Natural killer cell (primary cell): ENCODE data around the gene CDKL4. TPM values are rescaled to one million over a fixed set of nuclear protein-coding genes. Genes with fewer than 3 reads are reported as not detected.
"Not testable (repeated sequence)": the region's sequence is repeated elsewhere in the genome, so short reads cannot be mapped to it uniquely, and the experiment has no call there.

Experiments used
- ATAC-seq, 3 donors: fragments of 150-1000 bp in 2 of 3; fragments of 200-7000 bp in 1 of 3; cut with Tn5 transposase; 1 replicate in 1 of 3; 2 replicates in 2 of 3; pipeline ENCODE4 v1.10.0; 2021; ENCODE audit warnings: mild to moderate bottlenecking in 2 of 3, moderate library complexity in 2 of 3
- DNase-seq, 2 donors: peaks; one replicate each; pipeline versions ENCODE4 v3.0.0 to v3.0.0-alpha.2; 2013 to 2021; ENCODE audit warnings: mixed read lengths in 1 of 2
- H3K27ac ChIP-seq: one replicate; pipeline ENCODE4 v1.5.1; 2013; ENCODE audit warnings: mild to moderate bottlenecking, low read length
- H3K27me3 ChIP-seq: one replicate; pipeline ENCODE4 v1.6.1; 2013; ENCODE audit warnings: low read length; ENCODE audit not compliant: control insufficient read depth, insufficient read depth
- H3K36me3 ChIP-seq: one replicate; pipeline ENCODE4 v1.6.1; 2013; ENCODE audit warnings: low read length; ENCODE audit not compliant: control insufficient read depth, insufficient read depth
- H3K4me1 ChIP-seq: one replicate; pipeline ENCODE4 v1.6.1; 2013; ENCODE audit warnings: low read length; ENCODE audit not compliant: control insufficient read depth, insufficient read depth
- H3K4me3 ChIP-seq: one replicate; pipeline ENCODE4 v1.5.1; 2013; ENCODE audit warnings: low read length
- H3K9me3 ChIP-seq: one replicate; pipeline ENCODE4 v1.6.1; 2013; ENCODE audit warnings: low read length; ENCODE audit not compliant: control insufficient read depth, insufficient read depth
- H3K27ac Mint-ChIP-seq, 2 donors: one replicate each; pipeline ENCODE4 v1.8.0; 2022; ENCODE audit warnings: mild to moderate bottlenecking in 2 of 2, mixed read lengths in 2 of 2, moderate library complexity in 1 of 2
- H3K27me3 Mint-ChIP-seq, 2 donors: one replicate each; pipeline ENCODE4 v1.8.0; 2022; ENCODE audit warnings: low read depth in 2 of 2, mixed read lengths in 2 of 2
- H3K36me3 Mint-ChIP-seq: one replicate; pipeline ENCODE4 v1.8.0; 2022; ENCODE audit warnings: mixed read lengths
- H3K4me1 Mint-ChIP-seq, 2 donors: one replicate each; pipeline ENCODE4 v1.8.0; 2022; ENCODE audit warnings: mixed read lengths in 2 of 2
- H3K4me3 Mint-ChIP-seq: one replicate; pipeline ENCODE4 v1.8.0; 2022; ENCODE audit warnings: mild to moderate bottlenecking, moderate library complexity, mixed read lengths
- H3K9me3 Mint-ChIP-seq, 2 donors: one replicate each; pipeline ENCODE4 v1.8.0; 2022; ENCODE audit warnings: mixed read lengths in 2 of 2
- WGBS: methylation state at CpG from one replicate; pipeline ENCODE4 v1.1.7; 2013; ENCODE audit warnings: missing lambda C conversion rate; ENCODE audit not compliant: insufficient coverage; 5-methylcytosine and 5-hydroxymethylcytosine counted together
- intact Hi-C: fragments of 100-400 bp; cut with micrococcal nuclease; formaldehyde crosslinking; loops from one replicate; pipeline ENCODE4 v1.14.2; 2022
- total RNA-seq, 4 donors: library from RNA; stranded (reverse); fragments of 120-200 nt in 1 of 4; gene quantifications; one replicate each; pipeline versions ENCODE4 v1.2.3 to v1.2.4, GENCODE V29; 2013 to 2022
- TF ChIP-seq, protein P1 (sequence below): fragments of 200-600 bp; IDR thresholded peaks from one replicate; pipeline ENCODE4 v1.8.0; 2022; ENCODE audit warnings: antibody characterized with exemption

The CDKL4 gene
- total RNA-seq, 3 donors from 2014 or later (not counting 1 experiment from before 2014, with no cell fraction given): not detected

DNA sequence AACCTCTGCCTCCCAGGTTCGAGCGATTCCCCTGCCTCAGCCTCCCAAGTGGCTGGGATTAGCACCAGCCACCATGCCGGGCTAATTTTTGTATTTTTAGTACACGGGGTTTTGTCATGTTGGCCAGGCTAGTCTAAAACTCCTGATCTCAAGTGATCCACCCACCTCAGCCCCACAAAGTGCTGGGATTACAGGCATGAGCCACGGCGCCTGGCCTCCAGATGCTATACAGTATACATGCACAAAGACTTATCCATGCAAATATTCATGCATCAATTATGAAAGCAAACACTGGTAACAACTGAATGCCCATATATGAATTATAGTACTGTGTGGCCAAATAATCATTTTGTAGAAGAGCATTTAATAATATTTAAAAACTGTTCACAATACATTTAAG lies 86.9 kb downstream of the CDKL4 start:
- intact Hi-C loops: no loop called here
- no peak overlapping the region for H3K4me3 Mint-ChIP-seq
- TF ChIP-seq, protein P1, sequence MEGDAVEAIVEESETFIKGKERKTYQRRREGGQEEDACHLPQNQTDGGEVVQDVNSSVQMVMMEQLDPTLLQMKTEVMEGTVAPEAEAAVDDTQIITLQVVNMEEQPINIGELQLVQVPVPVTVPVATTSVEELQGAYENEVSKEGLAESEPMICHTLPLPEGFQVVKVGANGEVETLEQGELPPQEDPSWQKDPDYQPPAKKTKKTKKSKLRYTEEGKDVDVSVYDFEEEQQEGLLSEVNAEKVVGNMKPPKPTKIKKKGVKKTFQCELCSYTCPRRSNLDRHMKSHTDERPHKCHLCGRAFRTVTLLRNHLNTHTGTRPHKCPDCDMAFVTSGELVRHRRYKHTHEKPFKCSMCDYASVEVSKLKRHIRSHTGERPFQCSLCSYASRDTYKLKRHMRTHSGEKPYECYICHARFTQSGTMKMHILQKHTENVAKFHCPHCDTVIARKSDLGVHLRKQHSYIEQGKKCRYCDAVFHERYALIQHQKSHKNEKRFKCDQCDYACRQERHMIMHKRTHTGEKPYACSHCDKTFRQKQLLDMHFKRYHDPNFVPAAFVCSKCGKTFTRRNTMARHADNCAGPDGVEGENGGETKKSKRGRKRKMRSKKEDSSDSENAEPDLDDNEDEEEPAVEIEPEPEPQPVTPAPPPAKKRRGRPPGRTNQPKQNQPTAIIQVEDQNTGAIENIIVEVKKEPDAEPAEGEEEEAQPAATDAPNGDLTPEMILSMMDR: no peak
- Histone ChIP-seq H3K9me3 (no peaks in the 10 kb centered on the region), H3K27me3 (no peaks in the 10 kb centered on the region), H3K27ac (no peak overlapping the region), H3K4me3 (no peak overlapping the region), H3K36me3 (no peaks in the 10 kb centered on the region), H3K4me1 (no peaks in the 10 kb centered on the region)
- ATAC-seq (no peak), DNase-seq (no peak)
- H3K4me1 Mint-ChIP-seq: no peaks in the 10 kb centered on the region
- H3K36me3 Mint-ChIP-seq: no peaks in the 10 kb centered on the region
- H3K27me3 Mint-ChIP-seq: no peaks in the 10 kb centered on the region
- 84% methylated on average over 6 of the region's 6 CpGs for WGBS
- no peak overlapping the region for H3K27ac Mint-ChIP-seq
- H3K9me3 Mint-ChIP-seq: no peaks in the 10 kb centered on the region

DNA sequence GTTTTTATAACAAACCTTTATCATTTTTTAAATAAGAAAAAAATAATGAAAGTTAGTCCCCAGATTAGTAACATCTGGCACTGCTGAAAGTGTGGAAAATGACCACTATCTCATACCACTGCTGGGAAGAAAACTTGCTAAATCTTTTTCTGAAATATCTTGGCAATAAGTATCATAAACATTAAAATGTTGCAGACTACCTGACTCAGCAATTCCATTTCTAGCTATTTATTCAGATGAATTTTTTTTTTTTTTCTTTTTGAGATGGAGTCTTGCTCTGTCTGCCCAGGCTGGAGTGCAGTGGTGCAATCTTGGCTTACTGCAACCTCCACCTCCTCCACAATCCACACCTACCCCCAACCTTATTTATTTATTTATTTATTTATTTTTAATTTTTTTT lies 87.7 kb downstream of the CDKL4 start:
- H3K4me1 Mint-ChIP-seq: no peaks in the 10 kb centered on the region
- intact Hi-C loops: no loop called here
- H3K27ac Mint-ChIP-seq: no peak overlapping the region
- Histone ChIP-seq H3K36me3 (no peaks in the 10 kb centered on the region), H3K27ac (no peak overlapping the region), H3K9me3 (no peaks in the 10 kb centered on the region), H3K4me3 (no peak overlapping the region), H3K27me3 (no peaks in the 10 kb centered on the region), H3K4me1 (no peaks in the 10 kb centered on the region)
- DNase-seq: no peak
- no peak for ATAC-seq
- TF ChIP-seq, protein P1: no peak
- no peak overlapping the region for H3K4me3 Mint-ChIP-seq
- H3K27me3 Mint-ChIP-seq: no peaks in the 10 kb centered on the region
- H3K36me3 Mint-ChIP-seq: no peaks in the 10 kb centered on the region
- no peaks in the 10 kb centered on the region for H3K9me3 Mint-ChIP-seq

DNA sequence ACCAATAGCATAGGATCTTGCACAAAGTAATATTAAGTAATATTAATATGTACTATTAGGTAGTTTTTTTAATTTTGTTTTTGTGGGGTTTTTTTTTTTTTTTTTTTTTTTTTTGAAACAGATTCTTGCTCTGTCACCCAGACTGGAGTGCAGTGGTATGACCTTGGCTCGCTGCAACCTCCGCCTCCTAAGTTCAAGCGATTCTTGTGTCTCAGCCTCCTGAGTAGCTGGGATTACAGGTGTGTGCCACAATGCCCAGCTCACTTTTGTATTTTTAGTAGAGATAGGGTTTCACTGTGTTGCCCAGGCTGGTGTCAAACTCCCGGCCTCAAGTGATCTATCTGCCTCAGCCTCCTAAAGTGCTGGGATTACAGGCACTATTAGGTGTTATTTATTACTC lies 88.2 kb downstream of the CDKL4 start:
- H3K4me3 Mint-ChIP-seq, intact Hi-C loops, DNase-seq, H3K27me3 ChIP-seq, H3K36me3 Mint-ChIP-seq, H3K27me3 Mint-ChIP-seq, H3K9me3 Mint-ChIP-seq, H3K4me1 ChIP-seq, H3K4me1 Mint-ChIP-seq, H3K9me3 ChIP-seq, H3K27ac Mint-ChIP-seq, H3K36me3 ChIP-seq, ATAC-seq, H3K27ac ChIP-seq, H3K4me3 ChIP-seq: not testable (repeated sequence)
- WGBS: 96% methylated on average over 4 of the region's 4 CpGs

DNA sequence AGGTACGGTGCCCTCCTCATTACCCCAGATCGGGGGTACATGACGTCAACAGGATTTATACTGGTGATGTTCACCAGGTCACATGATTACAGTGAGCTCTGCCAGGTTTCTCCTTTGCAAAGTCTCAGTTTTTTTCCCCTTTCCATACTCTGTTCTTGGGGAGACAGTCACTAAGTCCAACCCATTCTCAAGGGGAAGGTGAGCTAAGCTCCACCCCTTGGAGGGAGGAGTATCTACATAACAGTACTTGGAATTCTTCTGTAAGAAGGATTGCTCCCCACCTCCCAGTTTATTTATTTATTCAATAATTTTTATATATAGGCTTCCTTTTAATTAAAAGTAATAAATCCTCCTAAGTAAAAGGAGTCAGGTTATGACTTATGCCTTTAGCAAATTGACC lies 88.8 kb downstream of the CDKL4 start:
- H3K4me1 ChIP-seq: no peaks in the 10 kb centered on the region
- H3K4me1 Mint-ChIP-seq: no peaks in the 10 kb centered on the region
- intact Hi-C loops: no loop called here
- TF ChIP-seq, protein P1: no peak
- WGBS: 97% methylated on average over 3 of the region's 3 CpGs
- ATAC-seq (no peak), DNase-seq (no peak)
- no peak overlapping the region for H3K4me3 ChIP-seq
- H3K36me3 ChIP-seq: no peaks in the 10 kb centered on the region
- H3K27me3 ChIP-seq: no peaks in the 10 kb centered on the region
- H3K4me3 Mint-ChIP-seq: no peak overlapping the region
- no peak overlapping the region for H3K27ac ChIP-seq
- H3K27me3 Mint-ChIP-seq: no peaks in the 10 kb centered on the region
- no peak overlapping the region for H3K27ac Mint-ChIP-seq
- no peaks in the 10 kb centered on the region for H3K9me3 ChIP-seq
- H3K9me3 Mint-ChIP-seq: no peaks in the 10 kb centered on the region
- H3K36me3 Mint-ChIP-seq: no peaks in the 10 kb centered on the region
